Liver (tissue), 9 donors: ENCODE data around the gene GRAP. TPM values are rescaled to one million over a fixed set of nuclear protein-coding genes. Genes with fewer than 3 reads are reported as not detected.

Experiments
- DNase-seq: peaks from one replicate; pipeline ENCODE4 v3.0.0-alpha.2; 2017; ENCODE audit warnings: low spot score
- H3K27ac ChIP-seq, 2 donors: one replicate each; pipeline ENCODE4 v1.7.0; 2013; ENCODE audit warnings: inconsistent platforms in 2 of 2, low read length in 2 of 2, control low read depth in 1 of 2, low read depth in 1 of 2, mild to moderate bottlenecking in 1 of 2
- H3K27me3 ChIP-seq, 4 donors: one replicate each; pipeline versions ENCODE4 v1.6.1 to v1.7.0; 2013; ENCODE audit warnings: low read length in 3 of 4, inconsistent platforms in 1 of 4, mild to moderate bottlenecking in 1 of 4, moderate library complexity in 1 of 4; ENCODE audit not compliant: control insufficient read depth in 4 of 4, insufficient read depth in 4 of 4
- H3K36me3 ChIP-seq, 4 donors: one replicate each; pipeline versions ENCODE4 v1.6.1 to v1.7.0; 2013; ENCODE audit warnings: low read length in 3 of 4, mild to moderate bottlenecking in 3 of 4, low read depth in 1 of 4, moderate library complexity in 1 of 4; ENCODE audit not compliant: control insufficient read depth in 4 of 4, insufficient read depth in 3 of 4
- H3K4me1 ChIP-seq, 4 donors: one replicate each; pipeline versions ENCODE4 v1.6.1 to v1.7.0; 2013; ENCODE audit warnings: low read length in 3 of 4, mild to moderate bottlenecking in 3 of 4, moderate library complexity in 1 of 4; ENCODE audit not compliant: control insufficient read depth in 4 of 4, insufficient read depth in 4 of 4
- H3K4me3 ChIP-seq, 3 donors: one replicate each; pipeline versions ENCODE4 v1.6.1 to v1.7.0; 2013; ENCODE audit warnings: low read length in 3 of 3, control low read depth in 1 of 3, low read depth in 1 of 3, mild to moderate bottlenecking in 1 of 3
- H3K9ac ChIP-seq, 2 donors: one replicate each; pipeline ENCODE4 v1.7.0; 2013; ENCODE audit warnings: low read length in 2 of 2, mild to moderate bottlenecking in 2 of 2, moderate library complexity in 2 of 2, control low read depth in 1 of 2, low read depth in 1 of 2
- H3K9me3 ChIP-seq, 4 donors: one replicate each; pipeline versions ENCODE4 v1.6.1 to v1.7.0; 2013; ENCODE audit warnings: low read length in 3 of 4; ENCODE audit not compliant: control insufficient read depth in 4 of 4
- EGR1 ChIP-seq, 2 donors: IDR thresholded peaks; 2 replicates each; pipeline ENCODE4 v1.6.1; 2016 to 2018; ENCODE audit warnings: antibody characterized with exemption in 2 of 2, low read depth in 2 of 2
- FOXA1 ChIP-seq: IDR thresholded peaks from 2 replicates; pipeline ENCODE4 v1.6.1; 2016; ENCODE audit warnings: antibody characterized with exemption
- FOXA2 ChIP-seq: IDR thresholded peaks from 2 replicates; pipeline ENCODE4 v1.6.1; 2016; ENCODE audit warnings: antibody characterized with exemption
- GABPA ChIP-seq, 2 donors: IDR thresholded peaks in 1 of 2; conservative IDR thresholded peaks in 1 of 2; 2 replicates each; pipeline ENCODE4 v1.6.1; 2016; ENCODE audit warnings: antibody characterized with exemption in 2 of 2, mild to moderate bottlenecking in 1 of 2, moderate library complexity in 1 of 2
- HNF4A ChIP-seq, 2 donors: conservative IDR thresholded peaks; 2 replicates each; pipeline ENCODE4 v1.6.1; 2016; ENCODE audit warnings: antibody characterized with exemption in 2 of 2, mild to moderate bottlenecking in 2 of 2
- HNF4G ChIP-seq: IDR thresholded peaks from 2 replicates; pipeline ENCODE4 v1.6.1; 2016; ENCODE audit warnings: antibody characterized with exemption
- JUND ChIP-seq, 2 donors: IDR thresholded peaks; 2 replicates each; pipeline ENCODE4 v1.6.1; 2016; ENCODE audit warnings: antibody characterized with exemption in 2 of 2
- RAD21 ChIP-seq, 2 donors: IDR thresholded peaks; 2 replicates each; pipeline ENCODE4 v1.6.1; 2016; ENCODE audit warnings: antibody characterized with exemption in 2 of 2, mild to moderate bottlenecking in 2 of 2
- RXRA ChIP-seq, 2 donors: IDR thresholded peaks; 2 replicates each; pipeline ENCODE4 v1.6.1; 2017 to 2018; ENCODE audit warnings: antibody characterized with exemption in 2 of 2, mild to moderate bottlenecking in 1 of 2
- SP1 ChIP-seq: IDR thresholded peaks from 2 replicates; pipeline ENCODE4 v1.6.1; 2018; ENCODE audit warnings: antibody characterized with exemption, mild to moderate bottlenecking
- TAF1 ChIP-seq: conservative IDR thresholded peaks from 2 replicates; pipeline ENCODE4 v1.6.1; 2016; ENCODE audit warnings: antibody characterized with exemption, mild to moderate bottlenecking
- YY1 ChIP-seq: IDR thresholded peaks from 2 replicates; pipeline ENCODE4 v1.6.1; 2016; ENCODE audit warnings: antibody characterized with exemption, mild to moderate bottlenecking
- WGBS: extraction: QIAGEN DNeasy Blood & Tissue Kit; methylation state at CpG from one replicate; pipeline ENCODE4 v1.1.7; 2013; 5-methylcytosine and 5-hydroxymethylcytosine counted together
- polyA plus RNA-seq, 2 donors: library from polyadenylated mRNA; stranded (reverse) in 1 of 2; unstranded in 1 of 2; fragments of 200-250 nt in 1 of 2; fragments of >200 nt in 1 of 2; fragmentation: Nextera tagmentation in 1 of 2; extraction: Ambion mirVana in 1 of 2; gene quantifications; one replicate each; pipeline versions ENCODE4 v1.2.1 to v1.2.3, GENCODE V29; 2013 to 2015
- total RNA-seq, 2 donors: library from RNA; depleted of rRNA; stranded (reverse); fragments of >200 nt; gene quantifications; one replicate each; pipeline ENCODE4 v1.2.3, GENCODE V29; 2014
- TF ChIP-seq, protein P1 (sequence below): IDR thresholded peaks from 2 replicates; pipeline ENCODE4 v1.6.1; 2016; ENCODE audit warnings: antibody characterized with exemption
- TF ChIP-seq, protein P2 (sequence below): fragments of 150-350 bp; IDR thresholded peaks from 2 replicates; pipeline ENCODE4 v1.5.1; 2017; ENCODE audit warnings: improper control_type of control experiment, low read depth, low read length; ENCODE audit not compliant: missing input control
- TF ChIP-seq, protein P3 (sequence below): IDR thresholded peaks from 2 replicates; pipeline ENCODE4 v1.6.1; 2016; ENCODE audit warnings: antibody characterized with exemption, mild to moderate bottlenecking
- TF ChIP-seq, protein P4 (sequence below): IDR thresholded peaks from 2 replicates; pipeline ENCODE4 v1.6.1; 2016; ENCODE audit warnings: antibody characterized with exemption
- donor health status: healthy.
- donor health status: healthy.
- donor health status: healthy.
- donor health status: healthy.
- donor health status: healthy.

Gene GRAP
- total and polyA plus RNA-seq, 4 donors: 1.2 to 6.5 (median 5.2) TPM

DNA sequence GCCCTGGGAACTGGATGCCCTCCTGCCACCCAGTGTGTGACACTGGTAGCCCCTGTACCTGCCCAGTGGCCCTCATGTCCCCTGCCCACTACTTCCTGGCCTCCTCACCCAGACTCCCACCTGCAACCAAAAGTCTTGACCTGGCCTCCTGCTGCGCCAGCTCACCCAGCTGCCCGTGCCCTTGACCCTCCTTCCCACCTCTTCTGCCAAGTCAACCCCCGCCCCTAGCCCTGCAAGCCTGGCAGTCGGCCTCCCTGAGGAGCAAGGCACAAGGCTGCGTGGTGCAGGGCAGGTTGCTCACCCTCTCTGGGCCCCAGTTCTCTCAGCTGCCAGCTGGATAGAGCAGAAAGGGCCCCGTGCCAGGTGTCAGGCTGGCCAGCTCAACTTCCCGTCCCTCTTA is 29.9 kb downstream of the GRAP start:
- no peak for DNase-seq
- no peaks in the 10 kb centered on the region for H3K27me3 ChIP-seq
- H3K9ac ChIP-seq: no peak overlapping the region
- H3K27ac ChIP-seq: no peak overlapping the region
- no peaks in the 10 kb centered on the region for H3K9me3 ChIP-seq
- no peaks in the 10 kb centered on the region for H3K36me3 ChIP-seq
- 77% methylated on average over 7 of the region's 7 CpGs for WGBS
- TF ChIP-seq SP1: no peak
- no peak for TF ChIP-seq EGR1 (IDR thresholded peaks at IDR 0.05; ENCODE audit: low read depth in 2 of 2)
- TF ChIP-seq JUND (IDR thresholded peaks at IDR 0.05): no peak
- no peak for TF ChIP-seq RXRA (IDR thresholded peaks at IDR 0.05)
- no peak for TF ChIP-seq YY1
- no peak for TF ChIP-seq TAF1
- TF ChIP-seq RAD21 (IDR thresholded peaks at IDR 0.05): no peak
- TF ChIP-seq, protein P1, sequence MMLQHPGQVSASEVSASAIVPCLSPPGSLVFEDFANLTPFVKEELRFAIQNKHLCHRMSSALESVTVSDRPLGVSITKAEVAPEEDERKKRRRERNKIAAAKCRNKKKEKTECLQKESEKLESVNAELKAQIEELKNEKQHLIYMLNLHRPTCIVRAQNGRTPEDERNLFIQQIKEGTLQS: no peak
- no peak for TF ChIP-seq FOXA2
- peaks cover 0 to 5% (median 1%) of the 10 kb centered on the region in 4 donors for H3K4me1 ChIP-seq
- no peak overlapping the region for H3K4me3 ChIP-seq

DNA sequence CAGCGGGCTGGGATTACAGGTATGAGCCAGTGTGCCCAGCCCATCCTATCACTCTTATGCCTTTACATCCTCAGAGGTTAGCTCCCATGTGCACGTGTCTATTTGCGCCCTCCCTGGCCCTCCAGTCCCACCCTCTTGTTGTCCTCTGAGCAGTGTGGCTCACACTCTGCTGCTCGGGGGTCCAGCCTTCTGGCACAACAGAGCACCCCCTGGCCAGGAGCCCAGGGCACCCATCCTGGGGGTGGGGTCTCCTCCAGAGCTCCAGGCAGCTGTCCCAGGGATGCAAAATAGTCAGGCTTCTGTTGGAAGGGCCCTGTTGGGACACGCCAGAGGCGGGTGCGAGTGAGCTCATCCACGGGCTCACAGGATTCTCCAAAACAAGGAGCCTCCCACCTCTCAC is 30.5 kb downstream of the GRAP start:
- peaks cover 0 to 5% (median 1%) of the 10 kb centered on the region in 4 donors for H3K4me1 ChIP-seq

More for the DNA sequence above, 30.5 kb downstream of the GRAP start:
- no peaks in the 10 kb centered on the region for H3K9me3 ChIP-seq
- WGBS: 95% methylated on average over 8 of the region's 8 CpGs
- H3K27ac ChIP-seq: no peak overlapping the region
- TF ChIP-seq TAF1 (no peak), HNF4A (conservative IDR thresholded peaks at IDR 0.05) (no peak), HNF4G (no peak), RAD21 (IDR thresholded peaks at IDR 0.05) (no peak), GABPA (IDR thresholded peaks at IDR 0.05 in 1 of 2, conservative IDR thresholded peaks at IDR 0.05 in 1 of 2) (no peak), FOXA1 (no peak)
- TF ChIP-seq, protein P2, sequence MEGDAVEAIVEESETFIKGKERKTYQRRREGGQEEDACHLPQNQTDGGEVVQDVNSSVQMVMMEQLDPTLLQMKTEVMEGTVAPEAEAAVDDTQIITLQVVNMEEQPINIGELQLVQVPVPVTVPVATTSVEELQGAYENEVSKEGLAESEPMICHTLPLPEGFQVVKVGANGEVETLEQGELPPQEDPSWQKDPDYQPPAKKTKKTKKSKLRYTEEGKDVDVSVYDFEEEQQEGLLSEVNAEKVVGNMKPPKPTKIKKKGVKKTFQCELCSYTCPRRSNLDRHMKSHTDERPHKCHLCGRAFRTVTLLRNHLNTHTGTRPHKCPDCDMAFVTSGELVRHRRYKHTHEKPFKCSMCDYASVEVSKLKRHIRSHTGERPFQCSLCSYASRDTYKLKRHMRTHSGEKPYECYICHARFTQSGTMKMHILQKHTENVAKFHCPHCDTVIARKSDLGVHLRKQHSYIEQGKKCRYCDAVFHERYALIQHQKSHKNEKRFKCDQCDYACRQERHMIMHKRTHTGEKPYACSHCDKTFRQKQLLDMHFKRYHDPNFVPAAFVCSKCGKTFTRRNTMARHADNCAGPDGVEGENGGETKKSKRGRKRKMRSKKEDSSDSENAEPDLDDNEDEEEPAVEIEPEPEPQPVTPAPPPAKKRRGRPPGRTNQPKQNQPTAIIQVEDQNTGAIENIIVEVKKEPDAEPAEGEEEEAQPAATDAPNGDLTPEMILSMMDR: no peak
- TF ChIP-seq, protein P3, sequence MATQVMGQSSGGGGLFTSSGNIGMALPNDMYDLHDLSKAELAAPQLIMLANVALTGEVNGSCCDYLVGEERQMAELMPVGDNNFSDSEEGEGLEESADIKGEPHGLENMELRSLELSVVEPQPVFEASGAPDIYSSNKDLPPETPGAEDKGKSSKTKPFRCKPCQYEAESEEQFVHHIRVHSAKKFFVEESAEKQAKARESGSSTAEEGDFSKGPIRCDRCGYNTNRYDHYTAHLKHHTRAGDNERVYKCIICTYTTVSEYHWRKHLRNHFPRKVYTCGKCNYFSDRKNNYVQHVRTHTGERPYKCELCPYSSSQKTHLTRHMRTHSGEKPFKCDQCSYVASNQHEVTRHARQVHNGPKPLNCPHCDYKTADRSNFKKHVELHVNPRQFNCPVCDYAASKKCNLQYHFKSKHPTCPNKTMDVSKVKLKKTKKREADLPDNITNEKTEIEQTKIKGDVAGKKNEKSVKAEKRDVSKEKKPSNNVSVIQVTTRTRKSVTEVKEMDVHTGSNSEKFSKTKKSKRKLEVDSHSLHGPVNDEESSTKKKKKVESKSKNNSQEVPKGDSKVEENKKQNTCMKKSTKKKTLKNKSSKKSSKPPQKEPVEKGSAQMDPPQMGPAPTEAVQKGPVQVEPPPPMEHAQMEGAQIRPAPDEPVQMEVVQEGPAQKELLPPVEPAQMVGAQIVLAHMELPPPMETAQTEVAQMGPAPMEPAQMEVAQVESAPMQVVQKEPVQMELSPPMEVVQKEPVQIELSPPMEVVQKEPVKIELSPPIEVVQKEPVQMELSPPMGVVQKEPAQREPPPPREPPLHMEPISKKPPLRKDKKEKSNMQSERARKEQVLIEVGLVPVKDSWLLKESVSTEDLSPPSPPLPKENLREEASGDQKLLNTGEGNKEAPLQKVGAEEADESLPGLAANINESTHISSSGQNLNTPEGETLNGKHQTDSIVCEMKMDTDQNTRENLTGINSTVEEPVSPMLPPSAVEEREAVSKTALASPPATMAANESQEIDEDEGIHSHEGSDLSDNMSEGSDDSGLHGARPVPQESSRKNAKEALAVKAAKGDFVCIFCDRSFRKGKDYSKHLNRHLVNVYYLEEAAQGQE: no peak
- TF ChIP-seq, protein P4, sequence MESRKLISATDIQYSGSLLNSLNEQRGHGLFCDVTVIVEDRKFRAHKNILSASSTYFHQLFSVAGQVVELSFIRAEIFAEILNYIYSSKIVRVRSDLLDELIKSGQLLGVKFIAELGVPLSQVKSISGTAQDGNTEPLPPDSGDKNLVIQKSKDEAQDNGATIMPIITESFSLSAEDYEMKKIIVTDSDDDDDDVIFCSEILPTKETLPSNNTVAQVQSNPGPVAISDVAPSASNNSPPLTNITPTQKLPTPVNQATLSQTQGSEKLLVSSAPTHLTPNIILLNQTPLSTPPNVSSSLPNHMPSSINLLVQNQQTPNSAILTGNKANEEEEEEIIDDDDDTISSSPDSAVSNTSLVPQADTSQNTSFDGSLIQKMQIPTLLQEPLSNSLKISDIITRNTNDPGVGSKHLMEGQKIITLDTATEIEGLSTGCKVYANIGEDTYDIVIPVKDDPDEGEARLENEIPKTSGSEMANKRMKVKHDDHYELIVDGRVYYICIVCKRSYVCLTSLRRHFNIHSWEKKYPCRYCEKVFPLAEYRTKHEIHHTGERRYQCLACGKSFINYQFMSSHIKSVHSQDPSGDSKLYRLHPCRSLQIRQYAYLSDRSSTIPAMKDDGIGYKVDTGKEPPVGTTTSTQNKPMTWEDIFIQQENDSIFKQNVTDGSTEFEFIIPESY: no peak
- no peak for DNase-seq
- H3K36me3 ChIP-seq: no peaks in the 10 kb centered on the region
- no peak overlapping the region for H3K9ac ChIP-seq
- H3K4me3 ChIP-seq: no peak overlapping the region
- no peaks in the 10 kb centered on the region for H3K27me3 ChIP-seq
